PC-3 (cell line): ENCODE data around the gene DGKB. TPM values are rescaled to one million over a fixed set of nuclear protein-coding genes. Genes with fewer than 3 reads are reported as not detected.

Experiments
- ATAC-seq: fragments of 200-7000 bp; cut with Tn5 transposase; 2 replicates; pipeline ENCODE4 v1.9.1; 2020; ENCODE audit warnings: mild to moderate bottlenecking, moderate library complexity
- BruUV-seq: library from RNA; stranded (reverse); fragments of 400-500 nt; replicated peaks from 2 replicates; lab custom pipeline; 2021; lab: Mats Ljungman, UMichigan
- CTCF ChIA-PET: fragments of 300-600 bp; sonication (Branson Sonifier 250); formaldehyde crosslinking; loops from one replicate; lab custom pipeline; 2022; ENCODE audit warnings: antibody characterized with exemption; lab: Charles Lee
- POLR2A ChIA-PET: fragments of 300-600 bp; sonication (Branson Sonifier 250); formaldehyde crosslinking; loops from one replicate; lab custom pipeline; 2022; ENCODE audit warnings: antibody characterized with exemption; ENCODE audit not compliant: unreplicated experiment; lab: Charles Lee
- DNase-seq: peaks from one replicate; pipeline ENCODE4 v3.0.0-alpha.2; 2015
- H2AFZ ChIP-seq: fragments of 300-600 bp; sonication (generic); 2 replicates; pipeline ENCODE4 v1.6.0; 2016; ENCODE audit warnings: antibody characterized with exemption, low read length
- H3F3A ChIP-seq: fragments of 300-600 bp; sonication (generic); one replicate; pipeline ENCODE4 v1.6.0; 2017; ENCODE audit warnings: antibody characterized with exemption, low read length, control low read depth, mild to moderate bottlenecking; ENCODE audit not compliant: unreplicated experiment
- H3K27ac ChIP-seq: fragments of 300-600 bp; sonication (generic); 2 replicates; pipeline ENCODE4 v1.5.1; 2016; ENCODE audit warnings: mild to moderate bottlenecking, low read length
- H3K27me3 ChIP-seq: fragments of 300-600 bp; sonication (generic); 2 replicates; pipeline ENCODE4 v1.6.1; 2016; ENCODE audit warnings: low read length, mixed read lengths
- H3K36me3 ChIP-seq: fragments of 300-600 bp; sonication (generic); 2 replicates; pipeline ENCODE4 v1.6.1; 2016; ENCODE audit warnings: low read depth, mixed run types, low read length, mixed read lengths
- H3K4me1 ChIP-seq: fragments of 300-600 bp; sonication (generic); 2 replicates; pipeline ENCODE4 v1.5.1; 2016; ENCODE audit warnings: low read length; ENCODE audit not compliant: insufficient read depth
- H3K4me2 ChIP-seq: fragments of 300-600 bp; sonication (generic); 2 replicates; pipeline ENCODE4 v1.6.0; 2016; ENCODE audit warnings: low read length
- H3K4me3 ChIP-seq: fragments of 300-600 bp; sonication (generic); 2 replicates; pipeline ENCODE4 v1.5.1; 2016; ENCODE audit warnings: mild to moderate bottlenecking, low read length, mixed read lengths
- H3K79me2 ChIP-seq: fragments of 300-600 bp; sonication (generic); 2 replicates; pipeline ENCODE4 v1.6.1; 2017; ENCODE audit warnings: low read length, mixed read lengths
- H3K9ac ChIP-seq: fragments of 300-600 bp; sonication (generic); 2 replicates; pipeline ENCODE4 v1.6.0; 2016; ENCODE audit warnings: mild to moderate bottlenecking, low read length
- H3K9me2 ChIP-seq: fragments of 300-600 bp; sonication (generic); replicated peaks from 2 replicates; pipeline ENCODE4 v1.6.1; 2016; ENCODE audit warnings: mixed run types, low read length, mixed read lengths
- H3K9me3 ChIP-seq: fragments of 300-600 bp; sonication (generic); 2 replicates; pipeline ENCODE4 v1.6.1; 2016; ENCODE audit warnings: low read length, mixed read lengths
- H4K20me1 ChIP-seq: fragments of 300-600 bp; sonication (generic); 2 replicates; pipeline ENCODE4 v1.6.1; 2016; ENCODE audit warnings: low read length, mixed read lengths
- CTCF ChIP-seq: fragments of 300-600 bp; sonication (generic); conservative IDR thresholded peaks from 2 replicates; pipeline ENCODE4 v1.5.1; 2017; ENCODE audit warnings: antibody characterized with exemption, low read depth, mild to moderate bottlenecking, low read length
- EZH2 ChIP-seq: fragments of 300-600 bp; sonication (generic); IDR thresholded peaks from one replicate; pipeline ENCODE4 v1.6.1; 2017; ENCODE audit warnings: antibody characterized with exemption, mild to moderate bottlenecking, low read length; ENCODE audit not compliant: unreplicated experiment
- EZH2phosphoT487 ChIP-seq: fragments of 300-600 bp; sonication (generic); IDR thresholded peaks from 2 replicates; pipeline ENCODE4 v1.6.1; 2018; ENCODE audit warnings: mild to moderate bottlenecking, antibody characterized with exemption, low read length, borderline replicate concordance
- intact Hi-C: fragments of 100-400 bp; cut with micrococcal nuclease; formaldehyde crosslinking; loops from 2 replicates; pipeline ENCODE4 v1.9.0; 2023
- total RNA-seq: library from RNA; depleted of rRNA; stranded (reverse); fragments of >200 nt; gene quantifications from 2 replicates; pipeline ENCODE4 v1.2.3, GENCODE V29; 2014

Gene DGKB
- total RNA-seq, 1 experiment from 2014 or later, result 0.15 TPM

DNA sequence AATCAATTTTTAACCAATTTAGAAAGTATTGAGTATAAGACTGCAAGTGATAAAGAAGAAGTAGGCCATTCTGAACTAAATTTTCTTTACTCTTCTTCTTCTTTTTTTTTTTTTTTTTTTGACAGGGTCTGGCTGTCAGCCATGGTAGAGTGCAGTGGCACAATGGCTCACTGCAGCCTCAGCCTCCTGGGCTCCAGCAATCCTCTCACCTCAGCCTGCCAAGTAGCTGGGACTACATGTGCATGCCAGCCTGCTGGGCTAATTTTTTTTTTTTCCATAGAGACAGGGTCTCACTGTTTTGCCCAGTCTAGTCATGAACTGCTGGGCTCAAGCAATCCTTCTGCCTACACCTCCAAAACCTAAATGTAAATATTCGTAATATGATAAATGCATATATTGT lies 63.2 kb downstream of the DGKB start:
- no peaks in the 10 kb centered on the region for H3K9me3 ChIP-seq
- H3K27ac ChIP-seq, result peak overlapping the region; percentile 32; the same call in 1 of the 2 replicates
- TF ChIP-seq CTCF (no peak), EZH2 (no peak), EZH2phosphoT487 (no peak)
- no peaks in the 10 kb centered on the region for H3K36me3 ChIP-seq
- no peak overlapping the region for H3K4me3 ChIP-seq
- H3K4me1 ChIP-seq, result peaks cover 74% of the 10 kb centered on the region
- H3K9ac ChIP-seq, result no peak overlapping the region
- H4K20me1 ChIP-seq, result no peaks in the 10 kb centered on the region
- no peak overlapping the region for H3K4me2 ChIP-seq
- ATAC-seq (no peak), DNase-seq (no peak)
- H3K9me2 ChIP-seq, result 0 out of 2 replicates have a peak, but pooled peaks cover 3% of the 10 kb centered on the region
- H3K79me2 ChIP-seq, result no peaks in the 10 kb centered on the region
- no peaks in the 10 kb centered on the region for H3F3A ChIP-seq
- no peak overlapping the region for H2AFZ ChIP-seq
- BruUV-seq, result no TSS peak
- POLR2A ChIA-PET, result no interaction called here
- intact Hi-C loops, result loop anchor here (10.0 kb wide), 1 partner anchor 175 kb away; no protein-coding TSS in a partner anchor
- CTCF ChIA-PET, result no interaction called here
- no peaks in the 10 kb centered on the region for H3K27me3 ChIP-seq

DNA sequence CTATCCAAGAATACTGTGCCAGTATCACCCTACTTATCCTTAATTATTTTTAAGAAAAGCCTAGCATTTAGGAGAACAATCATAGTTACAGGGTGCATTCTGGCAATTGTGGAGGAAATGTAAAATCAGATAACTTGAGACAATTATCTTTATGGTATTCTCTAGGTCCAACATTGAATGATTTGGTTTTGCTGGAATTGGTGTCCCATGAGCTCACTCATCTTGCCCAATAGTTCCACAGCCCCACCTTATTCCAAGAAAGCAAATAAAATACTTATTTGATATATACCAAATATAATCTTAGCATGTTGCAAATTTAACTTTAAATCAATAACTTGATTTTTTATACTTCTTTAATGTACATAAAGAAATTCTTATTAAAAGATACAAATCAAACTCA lies 65.3 kb downstream of the DGKB start:
- no peaks in the 10 kb centered on the region for H3F3A ChIP-seq
- peak; percentile 20 for DNase-seq
- H3K79me2 ChIP-seq, result no peaks in the 10 kb centered on the region
- peaks cover 78% of the 10 kb centered on the region for H3K4me1 ChIP-seq
- no peak overlapping the region for H2AFZ ChIP-seq
- no peak for TF ChIP-seq CTCF
- no peak for TF ChIP-seq EZH2
- TF ChIP-seq EZH2phosphoT487, result no peak
- H3K9ac ChIP-seq, result peak overlapping the region; percentile 44; the same call in 1 of the 2 replicates
- no peak for ATAC-seq
- no peaks in the 10 kb centered on the region for H4K20me1 ChIP-seq
- intact Hi-C loops, result loop anchor here (2.0 to 10.0 kb wide), 2 partner anchors 68 to 178 kb away; no protein-coding TSS in a partner anchor
- no peaks in the 10 kb centered on the region for H3K36me3 ChIP-seq
- H3K27ac ChIP-seq, result peak overlapping the region; percentile 87
- no peak overlapping the region; the same call in 1 of the 2 replicates for H3K4me3 ChIP-seq
- BruUV-seq, result no TSS peak
- H3K9me2 ChIP-seq, result no peaks in the 10 kb centered on the region
- ChIA-PET POLR2A (no interaction called here), CTCF (no interaction called here)
- no peaks in the 10 kb centered on the region for H3K27me3 ChIP-seq
- no peaks in the 10 kb centered on the region for H3K9me3 ChIP-seq
- peak overlapping the region; percentile 76 for H3K4me2 ChIP-seq

DNA sequence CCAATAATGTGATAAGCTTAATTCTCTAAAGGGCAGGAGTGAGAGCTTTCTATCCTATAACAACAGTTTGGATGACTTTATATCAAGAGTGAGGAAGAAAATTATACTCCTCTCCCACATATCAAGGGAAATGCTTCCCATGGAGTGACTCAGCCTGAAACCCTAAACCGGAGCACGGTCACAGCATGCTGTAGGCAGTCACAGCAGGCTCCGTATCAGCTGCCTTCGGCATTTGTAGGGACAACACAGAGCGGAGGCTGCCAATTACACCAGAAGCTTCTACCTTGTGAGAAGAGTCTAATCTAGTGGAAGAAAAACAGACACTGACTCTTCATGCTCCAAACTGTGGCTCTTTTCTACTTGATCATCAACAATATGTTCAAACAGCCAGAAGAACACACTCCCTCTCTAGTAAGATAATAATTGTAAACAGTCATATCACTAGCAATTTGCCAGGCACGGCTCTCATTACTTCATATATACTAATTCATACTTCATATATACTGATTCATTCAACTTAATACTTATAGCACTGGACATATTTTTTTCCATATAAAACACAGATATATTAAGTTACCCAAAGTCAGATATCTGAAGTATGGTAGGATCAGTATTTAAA lies 65.9 kb downstream of the DGKB start:
- no peak for TF ChIP-seq CTCF
- no peak for TF ChIP-seq EZH2
- no peak for TF ChIP-seq EZH2phosphoT487
- no peaks in the 10 kb centered on the region for H3F3A ChIP-seq
- no peaks in the 10 kb centered on the region for H4K20me1 ChIP-seq
- peak overlapping the region; percentile 44 for H3K9ac ChIP-seq
- ChIA-PET POLR2A (no interaction called here), CTCF (no interaction called here)
- H3K4me1 ChIP-seq, result peaks cover 73% of the 10 kb centered on the region
- DNase-seq (peak; percentile 84), ATAC-seq (peak; percentile 95)
- intact Hi-C loops, result loop anchor here (2.0 to 10.0 kb wide), 2 partner anchors 68 to 178 kb away; no protein-coding TSS in a partner anchor
- no peaks in the 10 kb centered on the region for H3K9me2 ChIP-seq
- no peaks in the 10 kb centered on the region for H3K79me2 ChIP-seq
- H3K27me3 ChIP-seq, result no peaks in the 10 kb centered on the region
- no TSS peak for BruUV-seq
- H3K4me2 ChIP-seq, result peak overlapping the region; percentile 76
- H3K9me3 ChIP-seq, result no peaks in the 10 kb centered on the region
- H2AFZ ChIP-seq, result peak overlapping the region; percentile 77
- peak overlapping the region; percentile 87 for H3K27ac ChIP-seq
- no peaks in the 10 kb centered on the region for H3K36me3 ChIP-seq
- peak overlapping the region; percentile 48; the same call in 1 of the 2 replicates for H3K4me3 ChIP-seq
